Heart right ventricle (tissue), 16 donors: ENCODE data around the gene OR10G7. TPM values are rescaled to one million over a fixed set of nuclear protein-coding genes. Genes with fewer than 3 reads are reported as not detected.

Experiments used
- ATAC-seq, 8 donors: fragments of 200-7000 bp; cut with Tn5 transposase; one replicate each; pipeline ENCODE4 v1.9.1; 2020; ENCODE audit warnings: mild to moderate bottlenecking in 8 of 8, moderate library complexity in 8 of 8, moderate number of reproducible peaks in 1 of 8
- DNase-seq, 2 donors: peaks; one replicate each; pipeline ENCODE4 v3.0.0-alpha.2; 2020
- H3K27ac ChIP-seq, 10 donors: fragments of 200-600 bp; sonication (generic) in 2 of 10; one replicate each; pipeline versions ENCODE4 v1.5.0 to v1.8.0; 2020 to 2022; ENCODE audit warnings: mild to moderate bottlenecking in 3 of 10
- H3K27me3 ChIP-seq, 7 donors: fragments of 200-600 bp; one replicate each; pipeline ENCODE4 v1.8.0; 2021 to 2022; ENCODE audit warnings: mild to moderate bottlenecking in 2 of 7
- H3K36me3 ChIP-seq, 9 donors: fragments of 200-600 bp; sonication (generic) in 1 of 9; one replicate each; pipeline versions ENCODE4 v1.5.0 to v1.8.0; 2020 to 2022; ENCODE audit warnings: mild to moderate bottlenecking in 2 of 9
- H3K4me1 ChIP-seq, 9 donors: fragments of 200-600 bp; sonication (generic) in 1 of 9; one replicate each; pipeline versions ENCODE4 v1.5.0 to v1.8.0; 2020 to 2022; ENCODE audit warnings: mild to moderate bottlenecking in 4 of 9
- H3K4me3 ChIP-seq, 10 donors: fragments of 200-600 bp; sonication (generic) in 2 of 10; one replicate each; pipeline versions ENCODE4 v1.5.0 to v1.8.0; 2020 to 2022; ENCODE audit warnings: mild to moderate bottlenecking in 7 of 10, moderate library complexity in 2 of 10
- H3K9me3 ChIP-seq, 11 donors: fragments of 200-600 bp in 10 of 11; sonication (generic) in 2 of 11; one replicate each; pipeline versions ENCODE4 v1.5.0 to v1.8.0; 2013 to 2022; ENCODE audit warnings: mild to moderate bottlenecking in 2 of 11, control low read depth in 1 of 11, moderate library complexity in 1 of 11
- CTCF ChIP-seq, 9 donors: fragments of 200-600 bp; sonication (generic) in 2 of 9; IDR thresholded peaks; one replicate each; pipeline versions ENCODE4 v1.5.0 to v1.8.0; 2021 to 2022; ENCODE audit warnings: antibody characterized with exemption in 9 of 9, mild to moderate bottlenecking in 5 of 9, moderate library complexity in 1 of 9
- WGBS, 2 donors: extraction: QIAGEN DNeasy Blood & Tissue Kit; methylation state at CpG; one replicate each; pipeline ENCODE4 v1.1.7; 2013; ENCODE audit warnings: inconsistent platforms in 1 of 2; 5-methylcytosine and 5-hydroxymethylcytosine counted together
- intact Hi-C, 10 donors: fragments of 100-400 bp; cut with DNase I; formaldehyde crosslinking; loops; one replicate each; pipeline versions ENCODE4 v1.11.1 to v1.14.2; 2022
- polyA plus RNA-seq, 2 donors: library from polyadenylated mRNA; stranded (reverse); fragments of 200-250 nt; gene quantifications; one replicate each; pipeline ENCODE4 v1.2.3, GENCODE V29; 2013
- total RNA-seq, 10 donors: library from RNA; stranded (reverse); fragmentation: NEBNext Ultra II Directional in 3 of 10; extraction: Animal tissue kit (Norgen Biotek cat#: 25700) in 3 of 10; gene quantifications; one replicate each; pipeline versions ENCODE4 v1.2.1 to v1.2.4, GENCODE V29; 2021 to 2023
- donor health status: Arrhythmogenic right ventricular cardiomyopathy.
- donor health status: ischemic (EF 13 %, LVEDD 7.1; RV severe dilation, severe dysfunction).
- donor health status: healthy with polysubstance abuse.
- donor health status: DM: no; HTN: yes; CAD: no.
- donor health status: DM: no; HTN: no; CAD: no.
- donor health status: ischemic (EF 25% LVEDD 6.9; RV normal size, moderate dysfunction).
- donor health status: ischemic (EF 25% LVEDD 5.7; RV mildly dilated, moderate dysfunction).
- donor health status: healthy.
- donor health status: DM: yes; HTN: yes; CAD: no.
- donor health status: Ischemic cardiomyopathy.
- donor health status: ischemic (EF 35%, LVEDD 5.7; RV mildly dilated, moderate dysfunction).
- donor health status: nonischemic (EF 11% LVEDD 7.7; RV severe dilation, severe dysfunction).
- donor health status: DM: yes; HTN: yes; CAD: no.
- donor health status: PGD.
- donor health status: ischemic (EF 29% LVEDD 5.4; RV normal size, mild dysfunction).
- donor health status: nonischemic (EF 23%, LVEDD 6.1; RV moderate dilation, normal function).

Gene OR10G7
- total and polyA plus RNA-seq, 12 donors, result not detected

GRCh38 chr11:124068601-124069110, 27.5 kb upstream of the OR10G7 start:
- 43 to 47% methylated on average over 4 of the region's 4 CpGs for WGBS, 2 donors
- H3K27ac ChIP-seq, result no peak overlapping the region
- TF ChIP-seq CTCF (IDR thresholded peaks at IDR 0.05), result no peak
- peaks cover 0 to 82% (median 45%) of the 10 kb centered on the region in 7 donors for H3K27me3 ChIP-seq
- intact Hi-C loops, result loop anchor here in 2 of 10 donors (10.0 kb wide), 2 partner anchors 116 to 516 kb away; partner anchors contain the start of gene OR10D3 (in 1 of the 2)
- peaks cover 0 to 23% (median 0%) of the 10 kb centered on the region in 9 donors for H3K4me1 ChIP-seq
- no peak for DNase-seq
- no peak overlapping the region for H3K4me3 ChIP-seq
- no peaks in the 10 kb centered on the region for H3K36me3 ChIP-seq
- H3K9me3 ChIP-seq, result peaks cover 0 to 1% (median 0%) of the 10 kb centered on the region in 11 donors
- ATAC-seq, result no peak

GRCh38 chr11:124052966-124053365, 11.8 kb upstream of the OR10G7 start:
- ATAC-seq, result no peak
- Histone ChIP-seq H3K36me3 (no peaks in the 10 kb centered on the region), H3K4me3 (no peak overlapping the region), H3K9me3 (no peaks in the 10 kb centered on the region), H3K27ac (no peak overlapping the region), H3K27me3 (peaks cover 0 to 2% (median 0%) of the 10 kb centered on the region in 7 donors), H3K4me1 (no peaks in the 10 kb centered on the region)
- intact Hi-C loops, result no loop called here
- TF ChIP-seq CTCF (IDR thresholded peaks at IDR 0.05), result no peak
- WGBS, 2 donors, result 89 to 93% methylated on average over 3 of the region's 3 CpGs
- DNase-seq, result no peak

- ATAC-seq (no peak), DNase-seq (no peak)
- intact Hi-C loops, result no loop called here
- H3K9me3 ChIP-seq, result no peaks in the 10 kb centered on the region
- no peak overlapping the region for H3K4me3 ChIP-seq
- 50 to 68% methylated on average over 1 of the region's 1 CpG for WGBS, 2 donors
- H3K27me3 ChIP-seq, result peaks cover 0 to 2% (median 0%) of the 10 kb centered on the region in 7 donors
- H3K36me3 ChIP-seq, result no peaks in the 10 kb centered on the region
- no peaks in the 10 kb centered on the region for H3K4me1 ChIP-seq
- no peak overlapping the region for H3K27ac ChIP-seq
- TF ChIP-seq CTCF (IDR thresholded peaks at IDR 0.05), result no peak
These were observed 9.6 kb upstream of the OR10G7 start for GRCh38 chr11:124050748-124051147.

- ATAC-seq, result no peak
- DNase-seq, result no peak
- Histone ChIP-seq H3K27me3 (peaks cover 0 to 3% (median 0%) of the 10 kb centered on the region in 7 donors), H3K27ac (no peak overlapping the region), H3K4me3 (no peak overlapping the region), H3K36me3 (no peaks in the 10 kb centered on the region), H3K4me1 (no peaks in the 10 kb centered on the region), H3K9me3 (no peaks in the 10 kb centered on the region)
- intact Hi-C loops, result no loop called here
- TF ChIP-seq CTCF (IDR thresholded peaks at IDR 0.05), result no peak
- 80 to 83% methylated on average over 4 of the region's 4 CpGs for WGBS, 2 donors
These were observed 2.3 kb upstream of the OR10G7 start for GRCh38 chr11:124043420-124043819.
